Suppressor macrophage treated with lipopolysaccharide for 4 hours (primary cell): ENCODE data around the gene ZNF337.
"Not testable (repeated sequence)": the region's sequence is repeated elsewhere in the genome, so short reads cannot be mapped to it uniquely, and the experiment has no call there.

Source experiments
- DNase-seq: peaks from one replicate; pipeline ENCODE4 v3.0.0-alpha.2; 2020

ZNF337 gene

DNA sequence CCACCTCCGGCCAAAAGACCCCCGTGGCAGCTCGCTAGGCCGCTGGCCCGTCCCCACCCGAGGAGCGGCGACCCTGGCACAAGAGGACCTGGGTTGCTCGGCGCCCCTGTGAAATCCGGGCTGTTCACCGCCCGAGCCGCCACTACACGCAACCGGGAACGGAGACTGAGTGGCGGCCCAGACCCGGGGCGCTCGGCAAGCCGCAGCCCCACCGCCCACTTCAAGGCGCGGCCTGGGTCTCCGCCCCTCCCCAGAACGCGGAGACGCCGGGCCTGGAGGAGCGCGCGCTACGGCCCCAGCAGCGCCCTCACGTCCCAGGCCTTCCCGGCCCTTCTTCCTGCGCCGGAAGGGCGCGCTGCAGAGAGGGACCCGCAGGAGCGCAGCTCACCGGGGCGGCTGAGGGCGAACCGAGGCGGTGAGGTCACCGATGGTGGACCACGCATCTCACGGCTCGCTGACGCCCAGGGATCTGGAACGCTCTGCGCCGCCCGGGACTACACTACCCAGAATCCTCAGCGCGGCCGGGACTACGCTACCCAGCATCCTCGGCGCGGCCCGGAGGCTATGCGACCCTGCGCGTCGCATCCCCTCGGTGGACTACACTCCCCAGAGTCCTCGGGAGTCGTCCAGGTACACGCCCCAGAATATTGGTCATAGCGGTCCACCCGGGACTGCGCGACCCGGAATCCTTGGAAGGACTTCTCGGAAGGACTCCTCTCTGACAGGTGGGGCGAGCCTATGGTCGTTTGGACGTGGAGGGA, at the start of gene ZNF337:
TSS of gene ZNF337 (minus strand) at position 483 of the 761 bp plus-strand sequence. CDS start 10,436 bp downstream, outside the sequence.
- DNase-seq: peak; percentile 97

DNA sequence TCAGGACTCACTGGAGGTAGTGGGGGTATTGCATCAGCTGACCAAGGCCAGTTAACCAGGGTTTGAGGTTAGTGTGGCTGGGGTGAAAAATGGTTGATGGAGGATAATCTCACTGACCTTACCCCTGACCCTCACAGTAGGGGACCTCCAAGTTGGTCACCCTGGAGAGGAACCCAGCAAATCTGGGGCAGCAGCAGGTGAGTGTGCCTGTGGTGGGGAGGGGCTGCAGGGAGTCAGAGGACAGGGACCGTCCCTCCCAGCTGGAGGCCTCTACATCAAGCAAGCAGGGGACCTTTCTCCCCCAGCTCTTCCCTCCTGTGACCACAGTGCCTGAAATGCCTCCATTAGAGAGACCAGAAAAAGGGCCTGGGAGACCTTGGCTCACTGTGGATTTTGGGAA, 49.1 kb upstream of the ZNF337 start:
- no peak for DNase-seq

GRCh38 chr20:25745100-25745499, 48.4 kb upstream of the ZNF337 start:
- no peak for DNase-seq

DNA sequence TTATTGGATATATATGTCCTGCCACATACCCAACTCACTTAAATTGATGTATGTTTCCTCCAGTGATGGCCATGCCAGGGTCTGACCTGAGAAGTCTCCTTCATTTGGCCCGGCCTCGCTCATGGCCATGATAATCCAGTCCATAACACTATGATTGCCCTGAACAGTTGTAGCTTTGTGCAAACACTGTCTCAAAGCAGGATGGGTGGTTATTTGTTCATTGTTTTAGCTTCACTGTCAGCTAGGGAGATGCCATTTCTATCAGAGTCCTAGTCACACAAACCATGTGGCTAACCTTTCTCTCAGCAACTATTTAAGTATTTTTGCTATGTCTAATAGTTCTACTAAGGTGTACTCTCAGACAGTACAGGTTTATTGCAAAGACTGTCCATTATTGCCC, 47.6 kb upstream of the ZNF337 start:
- DNase-seq: no peak

DNA sequence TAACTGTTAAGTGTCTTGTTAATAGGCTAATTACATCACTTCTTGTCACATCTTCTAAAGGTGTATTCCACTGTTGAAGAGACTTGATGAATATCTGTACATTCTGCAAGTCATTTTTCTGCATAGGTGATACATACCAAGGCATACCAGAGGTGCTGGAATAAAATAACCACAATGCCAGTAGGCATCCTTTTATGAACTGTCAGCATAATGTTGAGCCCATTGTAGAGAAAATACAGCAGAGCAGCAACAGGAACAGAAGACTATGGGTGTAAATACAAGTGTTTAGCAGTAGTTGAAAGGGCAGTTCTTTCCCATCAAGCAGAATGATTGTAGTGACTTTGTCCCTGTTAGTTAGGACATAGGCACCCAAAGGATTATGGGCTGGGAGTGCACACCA, 44.4 kb upstream of the ZNF337 start:
- no peak for DNase-seq

GRCh38 chr20:25739615-25740320, 43.1 kb upstream of the ZNF337 start:
- DNase-seq: no peak

GRCh38 chr20:25738198-25738597, 41.5 kb upstream of the ZNF337 start:
- no peak for DNase-seq

- DNase-seq: no peak
Measured at GRCh38 chr20:25733903-25734302, 37.2 kb upstream of the ZNF337 start.

GRCh38 chr20:25730862-25731261, 34.2 kb upstream of the ZNF337 start:
- DNase-seq: no peak

DNA sequence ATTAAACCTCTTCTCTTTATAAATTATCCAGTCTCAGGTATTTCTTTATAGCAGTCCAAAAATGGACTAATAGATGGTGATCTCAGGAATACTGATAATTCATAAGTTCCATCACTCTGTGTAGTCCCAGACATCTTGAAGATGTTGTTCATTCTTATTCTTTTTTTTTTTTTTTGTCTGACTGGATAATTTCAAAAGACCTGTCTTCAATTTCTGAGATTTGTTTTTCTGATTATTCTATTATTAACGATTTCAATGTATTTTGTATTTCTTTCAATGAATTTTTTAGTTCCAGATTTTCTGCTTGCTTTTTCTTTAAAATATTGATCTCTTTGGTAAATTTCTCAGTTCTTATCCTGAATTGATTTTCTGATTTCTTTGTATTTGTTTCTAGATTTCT, 29.7 kb upstream of the ZNF337 start:
- no peak for DNase-seq

DNA sequence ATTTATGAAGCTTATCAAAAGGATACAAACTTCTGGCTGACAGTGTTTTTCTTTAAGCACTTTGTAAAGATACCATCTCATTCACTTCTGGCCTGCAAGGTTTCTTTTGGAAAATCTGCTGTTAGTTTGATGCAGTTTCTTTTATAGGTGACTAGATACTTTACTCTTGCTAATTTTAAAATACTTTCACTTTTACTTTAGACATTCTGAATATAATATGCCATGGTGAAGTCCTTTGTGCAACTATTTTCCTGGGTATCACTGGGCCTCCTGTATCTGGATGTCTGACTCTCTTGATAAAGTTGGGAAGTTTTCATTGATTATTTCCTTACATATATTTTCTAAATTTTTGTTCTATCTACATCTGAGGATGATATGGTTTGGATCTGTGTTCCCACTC, 29.0 kb upstream of the ZNF337 start:
- DNase-seq: no peak

DNA sequence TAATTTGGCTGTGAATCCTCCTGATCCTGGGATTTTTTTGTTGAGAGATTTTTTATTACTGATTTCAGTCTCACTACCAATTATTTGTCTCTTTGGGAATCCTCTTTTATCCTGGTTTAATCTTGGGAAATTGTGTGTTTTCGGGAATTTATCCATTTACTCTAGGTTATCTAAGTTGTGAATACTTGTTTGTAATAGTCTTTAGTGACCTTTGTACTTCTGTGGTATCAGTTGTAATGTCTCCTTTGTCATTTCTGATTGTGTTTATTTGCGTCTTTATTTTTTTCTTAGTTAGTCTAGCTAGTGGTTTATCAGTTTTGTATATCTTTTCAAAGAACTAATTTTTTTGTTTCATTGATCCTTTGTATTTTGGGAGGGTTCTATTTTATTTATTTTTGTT, 27.3 kb upstream of the ZNF337 start:
- DNase-seq: no peak

DNA sequence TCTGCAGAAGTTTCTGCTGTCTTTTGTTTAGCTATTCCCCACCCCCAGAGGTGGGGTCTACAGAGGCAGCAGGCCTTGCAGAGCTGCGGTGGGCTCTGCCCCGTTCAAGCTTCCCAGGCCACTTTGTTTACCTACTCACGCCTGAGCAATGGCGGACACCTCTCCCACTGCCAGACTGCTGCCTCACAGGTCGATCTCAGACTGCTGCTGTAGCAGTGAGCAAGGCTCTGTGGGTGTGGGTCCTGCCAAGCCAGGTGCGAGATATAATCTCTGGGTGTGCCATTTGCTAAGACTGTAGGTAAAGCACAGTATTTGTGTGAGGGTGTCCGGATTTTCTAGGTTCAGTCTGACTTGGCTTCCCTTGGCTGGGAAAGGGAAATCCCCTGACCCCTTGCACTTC, 23.6 kb upstream of the ZNF337 start:
- no peak for DNase-seq

- DNase-seq: not testable (repeated sequence)
Measured at GRCh38 chr20:25718896-25719809, 22.5 kb upstream of the ZNF337 start.

DNA sequence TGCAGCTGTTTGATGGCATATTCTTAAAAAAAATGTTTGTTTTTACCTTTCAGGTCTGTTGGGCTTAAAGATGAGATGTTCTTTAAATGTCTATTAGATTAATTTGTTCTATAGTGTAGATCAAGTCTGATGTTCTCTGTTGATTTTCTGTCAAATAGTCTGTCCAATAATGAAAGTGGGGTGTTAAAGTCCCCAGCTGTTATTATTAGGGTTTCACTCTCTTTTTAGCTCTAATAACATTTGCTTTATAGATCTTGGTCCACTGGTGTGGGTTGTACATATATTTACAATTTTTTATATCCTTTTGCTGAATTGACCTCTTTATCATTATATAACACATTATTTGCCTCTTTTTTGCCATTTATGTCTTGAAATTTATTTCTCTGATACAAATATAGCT, 11.0 kb upstream of the ZNF337 start:
- no peak for DNase-seq

GRCh38 chr20:25706793-25707192, 10.1 kb upstream of the ZNF337 start:
- DNase-seq: no peak

DNA sequence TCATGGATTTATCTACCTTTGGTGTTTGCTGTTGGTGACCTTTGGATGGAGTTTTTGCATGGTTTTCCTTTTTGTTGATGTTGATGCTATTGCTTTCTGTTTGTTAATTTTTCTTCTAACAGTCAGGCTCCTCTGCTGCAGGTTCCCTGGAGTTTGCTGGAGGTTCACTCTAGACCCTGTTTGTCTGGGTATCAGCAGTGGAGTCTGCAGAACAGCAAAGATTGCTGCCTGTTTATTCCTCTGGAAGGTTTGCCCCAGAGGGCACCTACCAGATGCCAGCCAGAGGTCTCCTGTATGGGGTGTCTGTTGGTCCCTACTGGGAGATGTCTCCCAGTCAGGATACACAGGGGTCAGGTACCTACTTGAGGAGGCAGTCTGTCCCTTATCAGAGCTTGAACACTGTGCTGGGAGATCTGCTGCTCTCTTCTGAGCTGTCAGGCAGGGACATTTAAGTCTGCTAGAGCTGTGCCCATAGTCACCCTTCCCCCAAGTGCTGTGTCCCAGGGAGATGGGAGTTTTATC, 9.2 kb upstream of the ZNF337 start:
- DNase-seq: no peak

GRCh38 chr20:25704303-25704702, 7.7 kb upstream of the ZNF337 start:
- not testable (repeated sequence) for DNase-seq

DNA sequence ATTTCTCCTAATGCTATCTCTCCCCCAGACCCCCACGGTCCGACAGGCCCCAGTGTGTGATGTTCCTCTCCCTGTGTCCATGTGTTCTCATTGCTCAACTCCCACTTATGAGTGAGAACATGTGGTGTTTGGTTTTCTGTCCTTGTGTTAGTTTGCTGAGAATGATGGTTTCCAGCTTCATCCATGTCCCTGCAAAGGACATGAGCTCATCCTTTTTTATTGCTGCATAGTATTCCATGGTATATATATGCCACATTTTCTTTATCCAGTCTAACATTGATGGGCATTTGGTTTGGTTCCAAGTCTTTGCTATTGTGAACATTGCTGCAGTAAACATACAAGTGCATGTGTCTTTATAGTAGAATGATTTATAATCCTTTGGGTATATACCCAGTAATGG, 4.2 kb upstream of the ZNF337 start:
- DNase-seq: not testable (repeated sequence)

DNA sequence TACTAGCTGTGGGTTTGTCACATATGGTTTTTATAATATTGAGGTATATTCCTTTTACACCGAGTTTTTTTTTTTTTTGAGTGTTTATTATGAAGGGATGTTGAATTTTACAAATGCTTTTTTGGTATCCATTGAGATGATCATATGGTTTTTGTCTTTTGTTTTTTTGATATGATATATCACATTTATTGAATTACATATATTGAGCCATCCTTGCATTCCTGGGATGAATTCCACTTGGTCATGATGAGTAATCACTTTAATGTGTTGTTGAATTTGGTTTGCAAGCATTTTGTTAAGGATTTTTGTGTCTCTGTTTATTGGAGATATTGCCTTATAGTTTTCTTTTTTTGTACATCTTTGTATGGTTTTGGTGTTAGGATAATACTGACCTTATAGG, 3.3 kb upstream of the ZNF337 start:
- no peak for DNase-seq

DNA sequence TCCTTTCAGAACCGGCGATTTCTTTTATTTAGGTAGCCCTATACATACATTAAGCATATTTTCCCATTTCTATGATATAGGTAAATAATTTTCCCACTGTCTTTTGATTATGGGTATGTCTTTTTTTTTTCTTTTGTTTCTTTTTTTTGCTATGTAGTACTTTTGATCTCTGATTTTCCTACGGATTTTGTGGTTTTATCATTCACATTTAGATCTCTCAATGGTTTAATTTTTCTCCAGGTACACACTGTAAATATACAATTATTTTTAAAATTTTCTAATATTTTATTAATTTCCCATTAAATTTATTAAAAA, 436 bp upstream of the ZNF337 start:
- no peak for DNase-seq

- DNase-seq: peak; percentile 28
Measured at GRCh38 chr20:25695532-25696370, 902 bp downstream of the ZNF337 start.
